HG02840 (cell line): ENCODE results near the gene HOXA6.

Experiments used
- ATAC-seq: cut with Tn5 transposase; IDR thresholded peaks from one replicate; pipeline ENCODE4 v1.9.1; 2021; ENCODE audit warnings: mild to moderate bottlenecking, moderate library complexity, moderate number of reproducible peaks; ENCODE audit not compliant: unreplicated experiment, low FRiP score

Gene HOXA6

DNA sequence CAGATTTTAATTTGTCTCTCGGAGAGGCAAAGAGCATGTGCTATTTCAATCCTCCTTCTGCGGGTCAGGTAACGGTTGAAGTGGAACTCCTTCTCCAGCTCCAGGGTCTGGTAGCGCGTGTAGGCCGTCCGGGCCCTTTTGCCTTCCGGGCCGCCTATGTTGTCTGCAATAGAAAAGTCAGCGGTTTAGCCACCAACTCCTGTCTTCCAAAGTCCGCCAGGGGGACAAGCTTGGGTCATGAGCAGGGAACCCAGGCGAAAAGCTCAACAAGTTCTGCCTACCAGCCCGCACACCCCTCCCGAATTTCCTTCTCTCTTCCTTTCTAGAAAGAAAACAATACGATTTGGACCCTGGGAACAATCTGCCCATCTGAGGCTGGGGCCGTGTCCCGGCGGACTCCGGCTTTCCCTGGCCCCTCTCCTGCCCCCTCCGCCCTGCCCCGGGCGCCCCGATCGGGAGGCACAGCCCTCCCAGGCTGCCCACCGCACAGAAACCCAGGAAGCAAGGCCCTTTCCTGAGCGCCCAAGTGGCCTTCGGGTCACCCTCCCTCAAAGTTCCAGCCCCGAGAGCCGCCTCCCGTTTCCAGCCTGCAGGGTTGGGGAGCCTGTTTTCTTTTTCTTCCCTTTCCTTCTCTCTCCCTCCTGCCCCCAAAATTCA, 5.5 kb downstream of the HOXA6 start:
- ATAC-seq = no peak

- no peak for ATAC-seq
Measured at GRCh38 chr7:27141137-27141922, 6.2 kb downstream of the HOXA6 start.

GRCh38 chr7:27140126-27140857, 7.3 kb downstream of the HOXA6 start:
- no peak for ATAC-seq

DNA sequence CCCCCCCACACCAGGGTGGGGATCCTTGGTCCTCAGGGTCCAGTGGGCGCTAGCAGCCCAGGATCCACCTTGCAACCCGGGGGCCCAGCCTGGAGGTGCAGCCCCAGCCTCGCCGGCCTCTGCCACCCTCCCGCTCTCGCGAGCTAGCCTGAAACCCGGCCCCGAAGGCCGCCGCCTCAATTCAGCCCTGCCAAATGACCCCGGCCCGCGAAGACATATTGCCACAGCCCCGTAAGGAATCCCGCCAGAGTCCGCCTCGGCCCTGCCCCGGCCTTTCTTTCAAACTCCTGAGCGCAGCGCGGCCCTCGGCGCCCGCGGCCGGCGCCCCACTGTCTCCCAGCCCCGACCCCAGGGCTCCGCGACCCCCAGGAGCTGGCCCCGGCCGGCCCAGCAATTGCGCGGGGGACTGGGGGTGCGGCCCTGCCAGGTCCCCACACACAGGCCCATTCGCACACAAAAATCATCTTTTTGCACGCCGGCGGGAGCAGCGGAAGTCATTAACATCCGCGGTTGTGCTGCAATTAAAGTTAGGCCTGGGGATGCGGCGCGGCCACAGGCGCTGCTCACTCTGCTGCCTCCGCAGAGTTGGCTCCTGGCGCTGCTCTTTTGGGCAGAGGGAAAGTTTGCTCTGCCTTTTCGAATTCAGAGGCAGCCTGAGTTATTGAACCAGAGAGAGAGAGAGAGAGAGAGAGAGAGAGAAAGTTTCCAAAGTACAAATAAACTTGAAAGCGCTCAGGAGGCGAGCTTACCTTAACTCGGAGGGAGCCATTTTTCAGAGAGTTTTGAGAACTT, 8.0 kb downstream of the HOXA6 start:
- no peak for ATAC-seq

DNA sequence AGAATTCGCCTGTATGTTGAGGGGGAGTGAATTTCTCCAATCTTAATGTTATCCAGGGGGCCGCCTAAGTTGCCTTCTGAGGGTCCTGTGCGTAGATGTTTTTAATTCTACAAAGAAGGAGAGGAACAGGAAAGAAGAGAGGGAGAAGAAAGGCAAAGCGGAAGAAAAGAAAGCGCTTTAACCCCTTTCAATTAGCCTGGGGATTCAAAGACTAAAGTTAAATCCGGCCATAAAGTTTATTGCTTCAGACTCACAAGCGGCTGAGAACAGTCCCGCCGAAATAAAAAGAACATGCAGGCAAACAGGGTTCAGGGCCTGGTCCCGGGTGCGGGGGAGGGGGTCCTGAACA, 8.6 kb downstream of the HOXA6 start:
- no peak for ATAC-seq

- no peak for ATAC-seq
Measured at GRCh38 chr7:27138472-27138871, 9.1 kb downstream of the HOXA6 start.

DNA sequence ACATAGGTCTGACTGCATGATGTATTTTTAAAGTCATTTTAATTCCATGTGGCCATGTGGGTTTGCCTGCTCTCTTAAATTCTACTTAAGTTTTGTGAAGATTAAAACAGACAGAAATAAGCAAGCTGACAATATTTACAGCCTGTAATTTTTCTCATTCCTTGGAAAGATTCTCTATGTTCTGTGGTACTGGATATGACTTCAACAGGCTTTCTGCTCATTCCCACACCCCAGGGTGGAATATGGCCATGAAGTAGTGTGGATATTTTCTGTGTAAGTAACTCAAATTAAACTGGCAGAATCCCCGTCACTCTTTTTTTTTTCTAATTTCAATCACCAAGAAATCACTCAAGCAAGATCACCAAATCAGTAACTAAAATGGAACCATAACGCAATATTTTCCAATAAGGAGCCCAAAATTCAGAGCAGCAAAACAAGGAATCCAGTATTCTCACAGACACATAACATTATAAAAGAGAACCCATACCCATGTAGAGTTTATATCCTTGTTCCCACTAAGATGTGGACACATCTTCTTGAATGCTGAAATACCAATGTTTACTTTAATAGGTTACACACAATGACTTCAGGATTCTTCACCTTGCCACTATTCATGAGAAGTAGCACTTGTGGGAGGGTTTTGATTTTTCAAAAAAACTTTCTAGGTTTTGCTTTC, 9.8 kb downstream of the HOXA6 start:
- ATAC-seq = no peak

GRCh38 chr7:27134392-27134791, 13.2 kb downstream of the HOXA6 start:
- no peak for ATAC-seq

DNA sequence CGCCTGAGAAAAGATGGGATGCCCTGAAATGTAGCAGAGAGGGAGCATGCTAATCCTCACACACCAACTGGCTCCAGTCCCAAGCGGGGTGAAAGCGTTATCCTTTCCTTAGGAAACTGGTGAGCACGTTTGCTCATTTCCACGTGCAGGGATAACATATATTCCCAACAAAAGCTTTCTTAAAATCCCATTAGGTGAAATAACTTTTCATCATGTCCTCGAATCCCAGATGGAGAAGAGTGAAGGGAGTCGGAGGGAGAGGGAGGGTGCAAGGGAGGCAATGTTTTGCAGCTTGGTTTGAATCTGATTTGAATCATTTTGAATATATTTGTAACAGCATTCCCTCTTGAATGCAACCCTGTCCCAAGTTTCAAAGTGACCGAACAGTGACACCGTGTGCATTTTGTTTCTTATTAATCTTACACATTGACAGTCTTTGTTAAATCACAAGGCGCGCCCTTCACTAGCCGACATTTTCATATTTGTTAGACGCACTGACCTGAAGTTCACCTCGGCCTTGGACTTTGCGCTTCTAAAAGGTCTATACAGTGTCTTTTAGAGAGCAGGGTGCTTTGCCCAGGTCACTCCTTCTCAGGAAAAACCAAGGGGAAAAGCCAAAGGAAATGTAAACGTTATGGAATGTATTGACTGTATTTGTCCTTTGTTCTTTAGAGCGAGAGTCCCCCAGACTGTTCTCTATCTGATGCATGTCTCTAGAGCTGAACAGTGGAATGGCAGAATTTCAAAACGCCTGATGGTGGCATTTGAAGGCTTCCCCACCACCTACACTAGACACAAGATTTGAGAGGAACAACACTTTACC, 14.0 kb downstream of the HOXA6 start:
- no peak for ATAC-seq

GRCh38 chr7:27132978-27133377, 14.6 kb downstream of the HOXA6 start:
- no peak for ATAC-seq

DNA sequence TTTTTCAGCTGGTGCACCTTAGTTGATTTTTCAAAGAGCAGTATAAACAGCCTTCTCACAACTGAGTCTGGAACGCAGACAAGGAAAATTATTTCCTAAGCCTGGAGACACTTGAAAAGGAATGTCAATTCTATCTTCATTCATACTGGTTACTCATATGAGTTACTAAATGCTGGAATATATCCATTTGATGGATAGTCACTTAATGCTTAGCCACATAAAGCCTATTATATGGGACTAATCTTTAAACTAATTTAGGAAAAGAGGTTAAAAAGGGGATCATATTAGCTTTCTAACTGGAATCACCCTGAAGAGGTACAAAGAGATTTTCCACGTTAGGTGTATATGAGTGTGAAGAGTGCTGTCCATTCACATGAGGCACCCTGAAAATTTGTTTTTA, 15.4 kb downstream of the HOXA6 start:
- ATAC-seq = no peak

DNA sequence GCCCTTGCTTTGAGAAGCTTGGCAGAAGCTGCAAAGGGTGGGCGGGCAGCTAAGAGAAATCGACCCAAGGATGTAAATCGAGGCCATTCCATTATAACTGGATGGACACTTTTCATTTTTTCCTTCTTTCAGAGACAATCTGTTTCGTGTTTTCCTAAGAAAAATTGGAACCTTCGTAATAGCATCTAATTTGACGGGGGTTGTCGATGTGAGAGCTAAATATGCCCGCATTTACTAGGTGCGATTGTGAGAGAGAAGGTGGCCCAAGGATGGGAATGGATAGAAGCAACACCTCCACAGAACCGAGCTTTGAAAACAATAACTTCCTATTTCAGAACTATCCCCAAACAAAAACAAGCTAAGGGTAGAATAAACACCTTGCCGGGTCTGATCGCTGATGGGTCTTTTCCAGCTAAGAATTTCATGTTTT, 16.2 kb downstream of the HOXA6 start:
- ATAC-seq = no peak

GRCh38 chr7:27130540-27131389, 16.8 kb downstream of the HOXA6 start, which contains the start of gene HOXA4:
Gene HOXA4, minus strand, starts transcription at chr7:27130757. Its CDS starts 24 bp downstream, at chr7:27130733.
- no peak for ATAC-seq

DNA sequence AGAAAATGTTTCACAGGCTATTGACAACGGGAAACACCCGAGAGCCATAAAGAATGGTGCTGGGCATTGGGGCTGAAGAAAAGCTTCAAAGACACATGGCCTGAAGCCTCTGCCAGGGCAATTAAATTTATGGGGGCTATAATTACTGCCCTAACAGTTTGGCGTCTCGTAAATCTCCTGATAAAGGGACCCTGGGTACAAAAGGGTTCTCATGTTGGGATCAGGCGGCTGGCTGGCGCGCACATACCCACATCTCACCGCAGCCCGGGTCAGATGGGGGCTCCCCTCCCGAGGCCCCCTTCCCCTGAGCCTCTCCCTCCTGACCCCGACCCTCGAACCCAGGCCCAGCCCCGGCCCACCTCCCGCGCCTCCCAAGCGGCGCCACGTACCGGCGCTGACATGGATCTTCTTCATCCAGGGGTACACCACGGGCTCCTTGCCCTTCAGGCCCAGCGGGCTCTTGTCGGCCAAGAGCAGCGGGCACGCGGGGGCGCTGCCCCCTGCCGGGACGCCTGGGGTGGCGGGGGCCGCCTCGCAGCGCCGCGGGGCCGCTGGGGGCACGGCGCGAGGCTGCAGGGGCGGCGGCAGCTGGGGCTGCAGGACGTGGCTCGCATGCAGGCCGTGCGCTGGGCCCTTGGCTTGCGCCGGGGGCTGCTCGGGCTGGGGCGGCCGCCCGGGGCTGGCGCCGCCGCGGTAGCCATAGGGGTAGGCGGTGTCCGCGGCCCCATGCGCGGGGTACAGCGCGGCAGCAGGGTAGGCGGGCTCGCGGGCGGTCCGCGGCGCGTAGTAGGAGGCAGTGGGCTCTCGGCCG, 17.6 kb downstream of the HOXA6 start:
- no peak for ATAC-seq

DNA sequence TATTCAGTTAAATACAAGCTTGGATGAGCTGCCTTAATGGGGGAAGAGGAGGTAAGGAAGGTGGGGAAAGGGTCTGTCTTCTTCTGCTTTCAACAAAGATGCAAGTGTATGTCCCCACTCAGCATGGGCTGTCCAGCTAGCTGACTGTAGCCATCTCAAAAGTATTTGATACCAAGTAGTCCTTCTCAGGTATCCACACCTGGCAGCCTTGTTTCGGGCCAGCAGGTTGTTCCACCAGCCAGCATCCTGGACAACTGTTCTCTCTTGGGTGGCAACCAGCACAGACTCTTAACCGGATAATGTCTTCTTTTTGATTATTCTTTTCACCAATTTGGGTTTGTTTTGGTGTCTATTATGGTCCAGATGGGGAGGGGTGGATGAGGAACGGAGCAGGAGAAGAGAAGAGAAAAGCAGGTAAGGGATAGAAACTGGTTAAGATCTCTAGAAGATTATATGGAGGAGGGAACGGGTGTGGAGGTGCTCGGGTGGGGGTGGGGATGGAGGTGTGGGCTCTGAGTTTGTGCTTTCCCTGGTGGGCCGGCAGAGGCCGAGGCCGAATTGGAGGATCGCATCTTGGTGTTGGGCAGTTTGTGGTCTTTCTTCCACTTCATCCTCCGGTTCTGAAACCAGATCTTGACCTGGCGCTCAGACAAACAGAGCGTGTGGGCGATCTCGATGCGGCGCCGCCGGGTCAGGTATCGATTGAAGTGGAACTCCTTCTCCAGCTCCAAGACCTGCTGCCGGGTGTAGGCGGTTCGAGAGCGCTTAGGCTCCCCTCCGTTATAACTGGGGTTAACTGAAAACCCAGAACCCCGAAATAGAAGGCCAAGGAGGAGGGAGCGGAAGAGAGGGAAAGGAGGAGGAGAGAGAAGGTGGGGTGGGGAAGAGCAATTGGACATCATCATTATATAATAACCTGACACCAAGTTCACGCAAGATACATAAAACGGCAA, 18.5 kb downstream of the HOXA6 start:
- ATAC-seq = no peak

- ATAC-seq = no peak
Measured at GRCh38 chr7:27128034-27128433, 19.5 kb downstream of the HOXA6 start.
